ENCODE results near the gene NR5A2. TPM values are rescaled to one million over a fixed set of nuclear protein-coding genes. Genes with fewer than 3 reads are reported as not detected.

The NR5A2 gene
- polyA plus RNA-seq, 1 donor (not counting 4 experiments of a cell fraction or from before 2014, with no cell fraction given) = 0.05 TPM

DNA sequence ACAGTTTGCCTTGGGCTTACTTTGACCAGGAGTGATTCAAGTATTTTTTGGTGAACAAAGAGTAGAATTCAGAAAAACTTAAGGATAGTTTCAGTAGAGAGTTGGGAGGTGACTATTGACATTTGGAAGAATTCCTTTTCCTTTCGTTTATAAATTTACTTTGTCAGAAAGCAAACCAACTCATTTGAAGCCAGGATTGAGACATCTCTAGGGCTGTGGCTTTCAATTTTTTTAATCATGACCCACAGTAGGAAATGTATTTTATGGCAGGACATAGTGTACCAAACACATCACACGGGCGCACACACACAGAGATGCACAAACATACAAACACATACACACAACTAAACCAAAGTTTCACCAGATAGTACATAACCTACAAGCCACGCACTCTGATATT is 24.1 kb downstream of the NR5A2 start:
- H4K20me1 ChIP-seq (ENCODE audit: control insufficient read depth, extremely low read depth, insufficient read depth, low read length) = no peaks in the 10 kb centered on the region
- no peak overlapping the region for H3K9ac ChIP-seq (ENCODE audit: control insufficient read depth, extremely low read depth, insufficient read depth, low read length)
- TF ChIP-seq EZH2 (IDR thresholded peaks at IDR 0.05; ENCODE audit: low read length) = no peak
- TF ChIP-seq, protein P1, sequence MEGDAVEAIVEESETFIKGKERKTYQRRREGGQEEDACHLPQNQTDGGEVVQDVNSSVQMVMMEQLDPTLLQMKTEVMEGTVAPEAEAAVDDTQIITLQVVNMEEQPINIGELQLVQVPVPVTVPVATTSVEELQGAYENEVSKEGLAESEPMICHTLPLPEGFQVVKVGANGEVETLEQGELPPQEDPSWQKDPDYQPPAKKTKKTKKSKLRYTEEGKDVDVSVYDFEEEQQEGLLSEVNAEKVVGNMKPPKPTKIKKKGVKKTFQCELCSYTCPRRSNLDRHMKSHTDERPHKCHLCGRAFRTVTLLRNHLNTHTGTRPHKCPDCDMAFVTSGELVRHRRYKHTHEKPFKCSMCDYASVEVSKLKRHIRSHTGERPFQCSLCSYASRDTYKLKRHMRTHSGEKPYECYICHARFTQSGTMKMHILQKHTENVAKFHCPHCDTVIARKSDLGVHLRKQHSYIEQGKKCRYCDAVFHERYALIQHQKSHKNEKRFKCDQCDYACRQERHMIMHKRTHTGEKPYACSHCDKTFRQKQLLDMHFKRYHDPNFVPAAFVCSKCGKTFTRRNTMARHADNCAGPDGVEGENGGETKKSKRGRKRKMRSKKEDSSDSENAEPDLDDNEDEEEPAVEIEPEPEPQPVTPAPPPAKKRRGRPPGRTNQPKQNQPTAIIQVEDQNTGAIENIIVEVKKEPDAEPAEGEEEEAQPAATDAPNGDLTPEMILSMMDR (optimal IDR thresholded peaks at IDR 0.05 in 1 of 3, IDR thresholded peaks at IDR 0.05 in 1 of 3, conservative IDR thresholded peaks at IDR 0.05 in 1 of 3; ENCODE audit: extremely low read depth in 1 of 3, insufficient read depth in 2 of 3, low read length in 3 of 3) = no peak
- FAIRE-seq = no peak
- no peaks in the 10 kb centered on the region for H3K4me1 ChIP-seq (ENCODE audit: control insufficient read depth, extremely low read depth, insufficient read depth, low read length)
- H2AFZ ChIP-seq (ENCODE audit: control insufficient read depth, low read length) = no peak overlapping the region
- no peak overlapping the region for H3K27ac ChIP-seq (ENCODE audit: control insufficient read depth, insufficient read depth, low read length)
- no peak overlapping the region for H3K4me2 ChIP-seq (ENCODE audit: control insufficient read depth, extremely low read depth, insufficient read depth, low read depth, low read length)
- peaks cover 8% of the 10 kb centered on the region for H3K27me3 ChIP-seq (ENCODE audit: control insufficient read depth, extremely low read depth, insufficient read depth, low read length)
- no peaks in the 10 kb centered on the region for H3K79me2 ChIP-seq (ENCODE audit: control insufficient read depth, insufficient read depth, low read length)
- no peak overlapping the region for H3K4me3 ChIP-seq (ENCODE audit: control insufficient read depth in 2 of 3, extremely low read depth in 1 of 3, insufficient read depth in 2 of 3, low read depth in 1 of 3, low read length in 3 of 3)
- no peaks in the 10 kb centered on the region for H3K9me3 ChIP-seq (ENCODE audit: control insufficient read depth, low read depth, low read length)
- H3K9me1 ChIP-seq (ENCODE audit: control insufficient read depth, extremely low read depth, insufficient read depth, low read length) = no peaks in the 10 kb centered on the region
- H3K36me3 ChIP-seq (ENCODE audit: control insufficient read depth in 2 of 2, extremely low read depth in 1 of 2, insufficient read depth in 2 of 2, low read length in 2 of 2) = no peaks in the 10 kb centered on the region
- dilution Hi-C loops (cut with MboI; ENCODE audit: extremely low pct_ligation_motif_present, low sequenced_read_pairs) = no loop called here
- no peak for DNase-seq (ENCODE audit: low read depth, low spot score)

DNA sequence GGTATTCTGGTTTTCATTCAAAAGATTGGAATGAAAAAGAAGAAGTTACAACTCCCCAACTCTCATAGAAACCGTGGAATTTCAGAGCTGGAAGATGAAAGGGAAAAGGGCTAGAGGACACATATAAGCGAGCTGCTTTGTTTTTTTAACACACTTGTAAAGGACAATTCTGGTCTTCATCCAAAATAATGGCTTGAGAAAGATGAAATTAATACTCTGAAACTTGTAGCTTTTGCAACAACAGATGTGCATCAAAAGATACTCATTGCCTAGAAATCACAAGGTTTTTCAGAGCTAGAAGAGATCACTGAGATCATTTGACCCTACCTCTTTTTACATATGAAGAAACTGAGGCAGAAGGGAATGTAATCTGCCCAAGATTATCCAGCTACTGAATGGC is 25.6 kb downstream of the NR5A2 start:
- Histone ChIP-seq H3K4me2 (ENCODE audit: control insufficient read depth, extremely low read depth, insufficient read depth, low read depth, low read length) (no peak overlapping the region), H3K36me3 (ENCODE audit: control insufficient read depth in 2 of 2, extremely low read depth in 1 of 2, insufficient read depth in 2 of 2, low read length in 2 of 2) (no peaks in the 10 kb centered on the region), H3K27me3 (ENCODE audit: control insufficient read depth, extremely low read depth, insufficient read depth, low read length) (peaks cover 4% of the 10 kb centered on the region), H2AFZ (ENCODE audit: control insufficient read depth, low read length) (no peak overlapping the region), H3K4me3 (ENCODE audit: control insufficient read depth in 2 of 3, extremely low read depth in 1 of 3, insufficient read depth in 2 of 3, low read depth in 1 of 3, low read length in 3 of 3) (no peak overlapping the region), H3K4me1 (ENCODE audit: control insufficient read depth, extremely low read depth, insufficient read depth, low read length) (no peaks in the 10 kb centered on the region), H3K9me1 (ENCODE audit: control insufficient read depth, extremely low read depth, insufficient read depth, low read length) (no peaks in the 10 kb centered on the region), H3K9me3 (ENCODE audit: control insufficient read depth, low read depth, low read length) (no peaks in the 10 kb centered on the region), H3K79me2 (ENCODE audit: control insufficient read depth, insufficient read depth, low read length) (no peaks in the 10 kb centered on the region), H3K9ac (ENCODE audit: control insufficient read depth, extremely low read depth, insufficient read depth, low read length) (no peak overlapping the region), H3K27ac (ENCODE audit: control insufficient read depth, insufficient read depth, low read length) (no peak overlapping the region), H4K20me1 (ENCODE audit: control insufficient read depth, extremely low read depth, insufficient read depth, low read length) (no peaks in the 10 kb centered on the region)
- DNase-seq (ENCODE audit: low read depth, low spot score) (no peak), FAIRE-seq (no peak)
- TF ChIP-seq EZH2 (IDR thresholded peaks at IDR 0.05; ENCODE audit: low read length) = no peak
- TF ChIP-seq, protein P1 (optimal IDR thresholded peaks at IDR 0.05 in 1 of 3, IDR thresholded peaks at IDR 0.05 in 1 of 3, conservative IDR thresholded peaks at IDR 0.05 in 1 of 3; ENCODE audit: extremely low read depth in 1 of 3, insufficient read depth in 2 of 3, low read length in 3 of 3) = no peak
- dilution Hi-C loops (cut with MboI; ENCODE audit: extremely low pct_ligation_motif_present, low sequenced_read_pairs) = no loop called here

Data from keratinocyte (primary cell).